Measurements from ENCODE around the gene AP2A1. TPM values are rescaled to one million over a fixed set of nuclear protein-coding genes. Genes with fewer than 3 reads are reported as not detected.

AP2A1 gene
- total RNA-seq, 2 donors from 2014 or later = 43.3 to 51.5 TPM

GRCh38 chr19:49855676-49856573 is 89.1 kb downstream of the AP2A1 start:
- H3K4me1 Mint-ChIP-seq = peaks cover 17% of the 10 kb centered on the region
- H3K9me3 ChIP-seq (ENCODE audit: control insufficient read depth, low read length, poor library complexity, severe bottlenecking) = no peaks in the 10 kb centered on the region
- H3K4me3 Mint-ChIP-seq = no peak overlapping the region
- DNase-seq (no peak), ATAC-seq (no peak)
- no peaks in the 10 kb centered on the region for H3K27me3 Mint-ChIP-seq
- peak overlapping the region; percentile 61 for H3K27ac Mint-ChIP-seq
- H3K36me3 Mint-ChIP-seq (ENCODE audit: low read depth) = no peaks in the 10 kb centered on the region

- H3K4me3 Mint-ChIP-seq = no peak overlapping the region
- ATAC-seq (no peak), DNase-seq (no peak)
- H3K27me3 Mint-ChIP-seq = no peaks in the 10 kb centered on the region
- peak overlapping the region; percentile 61 for H3K27ac Mint-ChIP-seq
- peaks cover 17% of the 10 kb centered on the region for H3K4me1 Mint-ChIP-seq
- no peaks in the 10 kb centered on the region for H3K36me3 Mint-ChIP-seq (ENCODE audit: low read depth)
- no peaks in the 10 kb centered on the region for H3K9me3 ChIP-seq (ENCODE audit: control insufficient read depth, low read length, poor library complexity, severe bottlenecking)
Measured at GRCh38 chr19:49856574-49857021, 89.8 kb downstream of the AP2A1 start.

Other genes with a start within 250 kb of the AP2A1 start
- gene RCN3, start 239.0 kb upstream of the AP2A1 start, total RNA-seq = 1 to 10 TPM in 1 of 2 donors, under 1 TPM in 1; 0.97 to 1.3 TPM
- gene NOSIP, start 186.4 kb upstream of the AP2A1 start, total RNA-seq = 100 to 1,000 TPM; 161 to 195 TPM
- gene PRRG2, start 185.7 kb upstream of the AP2A1 start, total RNA-seq = 1 to 10 TPM; 1.1 to 1.3 TPM
- gene PRR12, start 175.8 kb upstream of the AP2A1 start, total RNA-seq = 10 to 100 TPM; 44.6 to 50.7 TPM
- gene RRAS, start 126.9 kb upstream of the AP2A1 start, total RNA-seq = 1 to 10 TPM; 6.6 to 9.1 TPM
- gene SCAF1, start 124.8 kb upstream of the AP2A1 start, total RNA-seq = 10 to 100 TPM; 34.1 to 36.3 TPM
- 100 to 1,000 TPM; 162 to 181 TPM for gene IRF3, start 101.1 kb upstream of the AP2A1 start, total RNA-seq
- gene BCL2L12, start 101.1 kb upstream of the AP2A1 start, total RNA-seq = 10 to 100 TPM; 10.2 to 15.6 TPM
- 10 to 100 TPM; 83.9 to 97.7 TPM for gene PRMT1, start 89.7 kb upstream of the AP2A1 start, total RNA-seq
- 1 to 10 TPM; 2.8 to 2.9 TPM for gene ADM5, start 77.4 kb upstream of the AP2A1 start, total RNA-seq
- gene CPT1C, start 75.9 kb upstream of the AP2A1 start, total RNA-seq = 1 to 10 TPM in 1 of 2 donors, under 1 TPM in 1; 0.31 to 1.0 TPM
- gene TSKS, start 3.7 kb upstream of the AP2A1 start, total RNA-seq = 1 to 10 TPM in 1 of 2 donors, under 1 TPM in 1; 0.87 to 1.9 TPM
- 10 to 100 TPM; 29.4 to 30.7 TPM for gene FUZ, start 46.3 kb downstream of the AP2A1 start, total RNA-seq
- 100 to 1,000 TPM in 1 of 2 donors, 10 to 100 TPM in 1; 94.8 to 108 TPM for gene MED25, start 51.3 kb downstream of the AP2A1 start, total RNA-seq
- 100 to 1,000 TPM; 125 to 162 TPM for gene PTOV1, start 84.2 kb downstream of the AP2A1 start, total RNA-seq
- 100 to 1,000 TPM; 170 to 196 TPM for gene PNKP, start 100.6 kb downstream of the AP2A1 start, total RNA-seq
- 10 to 100 TPM; 19.2 to 33.8 TPM for gene AKT1S1, start 110.4 kb downstream of the AP2A1 start, total RNA-seq
- 10 to 100 TPM; 44.1 to 57.3 TPM for gene TBC1D17, start 110.7 kb downstream of the AP2A1 start, total RNA-seq
- gene IL4I1, start 129.9 kb downstream of the AP2A1 start, total RNA-seq = 100 to 1,000 TPM in 1 of 2 donors, 10 to 100 TPM in 1; 47.8 to 107 TPM
- 10 to 100 TPM; 31.8 to 36.0 TPM for gene ATF5, start 162.2 kb downstream of the AP2A1 start, total RNA-seq
- gene NUP62, start 162.5 kb downstream of the AP2A1 start, total RNA-seq = 10 to 100 TPM; 46.8 to 62.4 TPM
- not detected for gene SIGLEC11, start 194.2 kb downstream of the AP2A1 start, total RNA-seq

Data from T-helper 17 cell (primary cell).